ENCODE measurements around the gene TMEM26. TPM values are rescaled to one million over a fixed set of nuclear protein-coding genes. Genes with fewer than 3 reads are reported as not detected.

Gene TMEM26
- total RNA-seq, 1 donor from 2014 or later, result not detected

DNA sequence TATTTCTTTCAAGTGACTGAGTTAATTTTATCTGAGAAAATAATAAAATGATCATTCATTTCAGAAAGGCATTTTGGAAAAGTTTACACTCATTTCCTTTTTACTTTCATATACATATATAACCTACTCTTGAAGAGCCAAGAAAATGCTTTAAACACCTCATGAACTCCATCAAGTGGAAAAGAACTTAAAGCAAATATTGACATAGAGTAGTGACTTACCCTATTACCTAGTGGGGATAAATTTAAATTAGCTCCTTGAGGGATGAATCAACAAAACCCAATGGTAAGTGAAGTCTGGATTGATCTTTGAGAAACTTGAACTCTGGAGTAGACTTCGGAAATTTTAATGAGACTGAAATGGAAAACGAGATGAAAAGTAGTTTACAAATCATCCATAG, 88.6 kb downstream of the TMEM26 start:
- H3K4me1 ChIP-seq, result no peaks in the 10 kb centered on the region
- no peaks in the 10 kb centered on the region for H3K36me3 ChIP-seq
- no peaks in the 10 kb centered on the region for H3K9me3 ChIP-seq
- TF ChIP-seq, protein P1, sequence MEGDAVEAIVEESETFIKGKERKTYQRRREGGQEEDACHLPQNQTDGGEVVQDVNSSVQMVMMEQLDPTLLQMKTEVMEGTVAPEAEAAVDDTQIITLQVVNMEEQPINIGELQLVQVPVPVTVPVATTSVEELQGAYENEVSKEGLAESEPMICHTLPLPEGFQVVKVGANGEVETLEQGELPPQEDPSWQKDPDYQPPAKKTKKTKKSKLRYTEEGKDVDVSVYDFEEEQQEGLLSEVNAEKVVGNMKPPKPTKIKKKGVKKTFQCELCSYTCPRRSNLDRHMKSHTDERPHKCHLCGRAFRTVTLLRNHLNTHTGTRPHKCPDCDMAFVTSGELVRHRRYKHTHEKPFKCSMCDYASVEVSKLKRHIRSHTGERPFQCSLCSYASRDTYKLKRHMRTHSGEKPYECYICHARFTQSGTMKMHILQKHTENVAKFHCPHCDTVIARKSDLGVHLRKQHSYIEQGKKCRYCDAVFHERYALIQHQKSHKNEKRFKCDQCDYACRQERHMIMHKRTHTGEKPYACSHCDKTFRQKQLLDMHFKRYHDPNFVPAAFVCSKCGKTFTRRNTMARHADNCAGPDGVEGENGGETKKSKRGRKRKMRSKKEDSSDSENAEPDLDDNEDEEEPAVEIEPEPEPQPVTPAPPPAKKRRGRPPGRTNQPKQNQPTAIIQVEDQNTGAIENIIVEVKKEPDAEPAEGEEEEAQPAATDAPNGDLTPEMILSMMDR (IDR thresholded peaks at IDR 0.05), result no peak
- no peaks in the 10 kb centered on the region for H3K27me3 ChIP-seq
- no peak overlapping the region for H3K4me3 ChIP-seq
- H3K27ac ChIP-seq, result no peak overlapping the region
- no peak for DNase-seq (ENCODE audit: low spot score in 2 of 2)
- intact Hi-C loops (cut with DNase I), result no loop called here

DNA sequence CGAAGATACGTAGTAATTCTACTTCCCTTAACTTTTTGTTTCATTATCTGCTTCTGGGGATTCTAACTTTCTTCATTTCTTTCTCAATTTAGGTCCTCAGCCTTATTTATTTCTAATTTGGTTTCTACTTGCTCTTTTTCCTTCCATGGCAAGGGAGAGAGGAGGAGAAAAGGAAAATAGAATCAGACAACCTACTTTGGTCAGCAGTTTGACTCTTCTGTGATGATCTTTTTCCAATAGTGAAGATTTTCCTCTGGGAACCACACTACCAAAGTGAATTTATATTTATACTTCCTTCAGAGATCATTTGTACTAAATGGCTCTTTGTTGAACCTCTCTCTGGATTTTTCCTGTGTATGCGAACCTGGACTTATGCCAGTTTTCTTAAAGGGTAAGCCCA, 90.2 kb downstream of the TMEM26 start:
- no peak for DNase-seq (ENCODE audit: low spot score in 2 of 2)
- intact Hi-C loops (cut with DNase I), result no loop called here
- no peaks in the 10 kb centered on the region for H3K27me3 ChIP-seq
- H3K27ac ChIP-seq, result no peak overlapping the region
- H3K4me3 ChIP-seq, result no peak overlapping the region
- TF ChIP-seq, protein P1 (IDR thresholded peaks at IDR 0.05), result no peak
- no peaks in the 10 kb centered on the region for H3K4me1 ChIP-seq
- no peaks in the 10 kb centered on the region for H3K36me3 ChIP-seq
- H3K9me3 ChIP-seq, result no peaks in the 10 kb centered on the region

DNA sequence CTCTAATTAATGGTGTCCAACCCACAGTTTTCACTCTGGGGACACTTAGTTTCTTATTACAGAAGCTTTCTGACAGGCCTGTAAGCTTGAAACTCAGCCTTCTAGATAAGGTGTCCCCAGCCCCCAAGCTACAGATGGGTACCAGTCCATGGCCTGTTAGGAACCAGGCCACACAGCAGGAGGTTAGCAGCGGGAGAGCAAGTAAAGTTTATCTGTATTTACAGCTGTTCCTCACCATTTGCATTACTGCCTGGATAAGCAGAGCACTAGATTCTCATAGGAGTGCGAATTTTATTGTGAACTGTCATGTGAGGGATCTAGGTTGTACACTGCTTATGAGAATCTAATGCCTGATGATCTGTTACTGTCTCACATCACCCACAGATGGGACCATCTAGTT, 93.7 kb downstream of the TMEM26 start:
- no peaks in the 10 kb centered on the region for H3K4me1 ChIP-seq
- no peaks in the 10 kb centered on the region for H3K36me3 ChIP-seq
- H3K4me3 ChIP-seq, result no peak overlapping the region
- DNase-seq (ENCODE audit: low spot score in 2 of 2), result no peak
- H3K27ac ChIP-seq, result no peak overlapping the region
- no peaks in the 10 kb centered on the region for H3K27me3 ChIP-seq
- no peaks in the 10 kb centered on the region for H3K9me3 ChIP-seq
- intact Hi-C loops (cut with DNase I), result no loop called here
- TF ChIP-seq, protein P1 (IDR thresholded peaks at IDR 0.05), result no peak

DNA sequence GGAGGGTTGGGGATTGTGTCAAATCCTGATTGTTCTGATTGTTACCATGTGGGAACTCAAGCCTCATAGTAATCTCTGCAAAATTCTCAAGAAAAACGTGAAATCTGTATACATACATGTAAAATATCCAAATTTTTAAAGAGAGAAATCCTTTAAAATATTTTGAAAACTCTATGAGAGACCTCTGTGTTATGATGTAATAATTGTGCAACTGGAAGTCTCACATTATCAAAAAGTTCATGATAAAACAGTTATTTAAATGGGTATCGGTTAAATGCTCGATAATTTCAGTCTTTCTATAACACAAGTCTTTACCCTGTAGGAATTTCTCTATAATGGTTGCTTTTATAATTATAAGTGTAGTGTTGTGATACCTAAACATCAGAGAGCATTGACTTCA, 95.5 kb downstream of the TMEM26 start:
- Histone ChIP-seq H3K4me3 (no peak overlapping the region), H3K27ac (no peak overlapping the region), H3K36me3 (no peaks in the 10 kb centered on the region), H3K4me1 (no peaks in the 10 kb centered on the region), H3K27me3 (no peaks in the 10 kb centered on the region), H3K9me3 (no peaks in the 10 kb centered on the region)
- no peak for DNase-seq (ENCODE audit: low spot score in 2 of 2)
- TF ChIP-seq, protein P1 (IDR thresholded peaks at IDR 0.05), result no peak
- intact Hi-C loops (cut with DNase I), result no loop called here

Other genes with a start within 250 kb of the TMEM26 start
- not detected for gene CABCOCO1, start 209.5 kb upstream of the TMEM26 start, total RNA-seq

Measured in ascending aorta (tissue), 2 donors.